Lower lobe of right lung (tissue), 2 donors: ENCODE measurements around the gene DCP2. TPM values are rescaled to one million over a fixed set of nuclear protein-coding genes. Genes with fewer than 3 reads are reported as not detected.

Source experiments
- ATAC-seq, 2 donors: fragments of 200-7000 bp; cut with Tn5 transposase; one replicate each; pipeline ENCODE4 v1.9.1; 2020 to 2022; ENCODE audit warnings: mild to moderate bottlenecking in 2 of 2, moderate library complexity in 2 of 2
- DNase-seq: peaks from one replicate; pipeline ENCODE4 v3.0.0-alpha.2; 2020
- H3K27ac ChIP-seq: fragments of 200-600 bp; one replicate; pipeline ENCODE4 v1.8.0; 2022
- H3K27me3 ChIP-seq: fragments of 200-600 bp; one replicate; pipeline ENCODE4 v1.8.0; 2022; ENCODE audit warnings: low read depth
- H3K36me3 ChIP-seq: fragments of 200-600 bp; one replicate; pipeline ENCODE4 v1.8.0; 2022; ENCODE audit warnings: mild to moderate bottlenecking
- H3K4me1 ChIP-seq: fragments of 200-600 bp; one replicate; pipeline ENCODE4 v1.8.0; 2022
- H3K4me3 ChIP-seq: fragments of 200-600 bp; one replicate; pipeline ENCODE4 v1.8.0; 2022; ENCODE audit warnings: mild to moderate bottlenecking
- H3K9me3 ChIP-seq: fragments of 200-600 bp; one replicate; pipeline ENCODE4 v1.8.0; 2022
- CTCF ChIP-seq: fragments of 200-600 bp; IDR thresholded peaks from one replicate; pipeline ENCODE4 v1.8.0; 2022; ENCODE audit warnings: antibody characterized with exemption, mild to moderate bottlenecking
- intact Hi-C: fragments of 100-400 bp; cut with DNase I; formaldehyde crosslinking; loops from one replicate; pipeline ENCODE4 v1.11.0; 2022
- total RNA-seq: library from RNA; stranded (reverse); fragmentation: NEBNext Ultra II Directional; extraction: Animal tissue kit (Norgen Biotek cat#: 25700); gene quantifications from one replicate; pipeline ENCODE4 v1.2.1, GENCODE V29; 2021
- donor health status: DM: no; HTN: yes; CAD: no; lungs with severe emphysema.

DCP2 gene
- total RNA-seq, 1 donor from 2014 or later = 77.8 TPM

DNA sequence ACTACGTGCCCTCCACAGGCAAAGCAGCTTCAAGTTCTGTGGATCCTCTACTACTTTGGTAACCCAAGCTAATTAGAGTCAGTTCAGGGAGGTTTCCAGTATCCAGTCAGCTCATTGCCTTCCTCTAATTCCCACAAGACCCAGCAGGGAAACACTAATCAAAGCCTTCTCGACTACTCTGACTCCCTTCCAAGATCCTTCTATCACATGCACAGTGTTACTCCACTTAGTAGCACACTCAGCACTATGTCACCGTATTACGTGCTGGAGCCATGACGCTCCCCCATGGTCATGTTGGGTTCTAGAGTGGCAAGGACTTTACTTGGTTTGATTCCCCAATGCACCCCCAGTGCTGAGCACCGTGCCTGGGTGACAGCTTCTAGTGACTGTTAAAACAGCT lies 53.0 kb downstream of the DCP2 start:
- DNase-seq (no peak), ATAC-seq (no peak)
- no peaks in the 10 kb centered on the region for H3K9me3 ChIP-seq
- H3K27ac ChIP-seq = no peak overlapping the region
- peaks cover 7% of the 10 kb centered on the region for H3K4me1 ChIP-seq
- TF ChIP-seq CTCF = no peak
- H3K4me3 ChIP-seq = no peak overlapping the region
- intact Hi-C loops = no loop called here
- H3K27me3 ChIP-seq = no peaks in the 10 kb centered on the region
- peaks cover 35% of the 10 kb centered on the region for H3K36me3 ChIP-seq

DNA sequence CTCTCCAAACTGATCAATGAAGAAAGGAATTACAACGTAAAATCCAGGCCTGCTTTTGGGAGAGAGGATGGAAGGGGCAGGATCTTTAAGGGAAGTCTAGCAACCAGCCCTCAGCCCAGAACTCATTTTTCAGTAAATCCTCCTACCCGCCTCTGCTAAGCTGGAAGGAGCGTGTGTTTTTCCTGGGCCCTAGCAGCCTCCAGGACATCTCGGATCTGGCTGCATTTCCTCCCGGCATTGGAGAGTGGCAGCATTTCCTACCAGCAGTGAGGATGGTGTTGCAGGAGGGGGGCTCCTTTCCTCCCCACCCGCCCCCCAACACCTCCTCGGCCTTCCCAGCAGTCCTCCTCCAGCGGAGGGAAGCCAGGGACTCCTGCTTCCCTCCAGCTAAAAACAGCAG lies 54.5 kb downstream of the DCP2 start:
- TF ChIP-seq CTCF = no peak
- Histone ChIP-seq H3K27me3 (no peaks in the 10 kb centered on the region), H3K4me1 (peaks cover 7% of the 10 kb centered on the region), H3K27ac (no peak overlapping the region), H3K36me3 (peaks cover 34% of the 10 kb centered on the region), H3K4me3 (no peak overlapping the region), H3K9me3 (no peaks in the 10 kb centered on the region)
- DNase-seq (no peak), ATAC-seq (no peak)
- intact Hi-C loops = no loop called here

- H3K36me3 ChIP-seq = peaks cover 29% of the 10 kb centered on the region
- no peak for TF ChIP-seq CTCF
- H3K27ac ChIP-seq = no peak overlapping the region
- H3K4me1 ChIP-seq = peaks cover 7% of the 10 kb centered on the region
- H3K4me3 ChIP-seq = no peak overlapping the region
- intact Hi-C loops = no loop called here
- ATAC-seq (no peak), DNase-seq (no peak)
- H3K9me3 ChIP-seq = no peaks in the 10 kb centered on the region
- H3K27me3 ChIP-seq = no peaks in the 10 kb centered on the region
These were observed 55.0 kb downstream of the DCP2 start for GRCh38 chr5:113031557-113031956.

DNA sequence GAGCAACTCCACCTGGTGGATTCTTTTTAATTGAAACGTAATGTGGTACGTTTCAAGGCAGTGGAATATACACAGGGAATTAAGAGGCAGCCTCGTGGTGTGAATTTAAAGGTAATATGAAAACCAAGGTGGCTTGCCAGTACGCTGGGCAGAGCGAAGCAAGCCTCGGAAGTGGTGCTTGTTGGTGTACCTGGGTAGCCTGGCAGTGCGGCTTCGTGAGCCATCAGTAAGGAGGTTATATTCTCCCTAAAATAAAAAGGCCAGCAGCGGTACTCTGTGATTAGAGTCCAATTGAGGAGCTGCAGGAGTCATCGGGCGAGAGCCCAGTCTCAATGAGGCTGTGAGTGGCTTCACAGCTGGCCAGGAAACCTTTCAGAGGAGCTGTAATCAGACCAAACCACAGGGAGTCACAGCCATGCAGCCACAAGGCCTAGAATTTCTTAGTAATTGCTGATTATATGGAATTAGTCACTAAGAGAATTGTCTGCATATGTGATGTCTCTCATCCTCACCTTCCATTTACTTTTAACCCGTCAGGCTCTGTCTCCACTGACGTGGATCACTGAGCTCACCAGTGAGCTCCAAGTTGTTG lies 57.7 kb downstream of the DCP2 start:
- ATAC-seq (no peak), DNase-seq (no peak)
- no peaks in the 10 kb centered on the region for H3K9me3 ChIP-seq
- intact Hi-C loops = no loop called here
- H3K27ac ChIP-seq = no peak overlapping the region
- H3K27me3 ChIP-seq = no peaks in the 10 kb centered on the region
- no peak for TF ChIP-seq CTCF
- H3K36me3 ChIP-seq = peaks cover 4% of the 10 kb centered on the region
- H3K4me3 ChIP-seq = no peak overlapping the region
- peaks cover 7% of the 10 kb centered on the region for H3K4me1 ChIP-seq

GRCh38 chr5:113035096-113035495 lies 58.5 kb downstream of the DCP2 start:
- no peak for DNase-seq
- no peak overlapping the region for H3K4me3 ChIP-seq
- H3K27me3 ChIP-seq = no peaks in the 10 kb centered on the region
- peaks cover 7% of the 10 kb centered on the region for H3K4me1 ChIP-seq
- H3K36me3 ChIP-seq = peaks cover 4% of the 10 kb centered on the region
- no peak overlapping the region for H3K27ac ChIP-seq
- no peaks in the 10 kb centered on the region for H3K9me3 ChIP-seq
- TF ChIP-seq CTCF = no peak
- intact Hi-C loops = no loop called here
- no peak for ATAC-seq
